Gastrocnemius medialis (tissue), 4 donors: ENCODE measurements around the gene METTL9.
"Not testable (repeated sequence)": the region's sequence is repeated elsewhere in the genome, so short reads cannot be mapped to it uniquely, and the experiment has no call there.

Source experiments
- CTCF ChIP-seq, 5 experiments: fragments of 450-650 bp in 3 of 5; fragments of 200-600 bp in 2 of 5; sonication (generic) in 2 of 5; IDR thresholded peaks in 4 of 5; conservative IDR thresholded peaks in 1 of 5; 1 replicate in 4 of 5; 2 replicates in 1 of 5; pipeline ENCODE4 v1.5.1; 2016 to 2019; ENCODE audit warnings: antibody characterized with exemption in 5 of 5, mild to moderate bottlenecking in 3 of 5, moderate library complexity in 3 of 5
- POLR2A ChIP-seq, 2 donors: fragments of 450-650 bp; IDR thresholded peaks; one replicate each; pipeline ENCODE4 v1.6.1; 2017; ENCODE audit warnings: antibody characterized with exemption in 2 of 2, mild to moderate bottlenecking in 2 of 2, moderate library complexity in 2 of 2

DNA sequence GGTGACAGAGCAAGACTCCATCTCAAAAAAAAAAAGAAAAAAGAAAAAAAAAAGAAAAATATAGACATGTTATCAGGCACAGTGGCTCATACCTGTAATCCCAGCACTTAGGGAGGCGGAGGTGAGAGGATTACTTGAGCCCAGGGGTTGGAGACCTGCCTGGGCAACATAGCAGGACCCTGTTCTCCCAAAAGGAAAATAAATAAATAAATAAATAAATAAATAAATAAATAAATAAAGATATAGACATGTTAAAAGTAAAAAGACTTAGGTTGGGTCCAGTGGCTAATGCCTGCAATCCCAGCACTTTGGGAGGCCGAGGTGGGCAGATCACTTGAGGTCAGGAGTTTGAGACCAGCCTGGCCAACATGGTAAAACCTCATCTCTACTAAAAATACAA lies 23.1 kb upstream of the METTL9 start:
- not testable (repeated sequence) for TF ChIP-seq CTCF (IDR thresholded peaks at IDR 0.05 in 4 of 5, conservative IDR thresholded peaks at IDR 0.05 in 1 of 5); POLR2A (IDR thresholded peaks at IDR 0.05)
